ENCODE data around the gene PPFIA4.

DNA sequence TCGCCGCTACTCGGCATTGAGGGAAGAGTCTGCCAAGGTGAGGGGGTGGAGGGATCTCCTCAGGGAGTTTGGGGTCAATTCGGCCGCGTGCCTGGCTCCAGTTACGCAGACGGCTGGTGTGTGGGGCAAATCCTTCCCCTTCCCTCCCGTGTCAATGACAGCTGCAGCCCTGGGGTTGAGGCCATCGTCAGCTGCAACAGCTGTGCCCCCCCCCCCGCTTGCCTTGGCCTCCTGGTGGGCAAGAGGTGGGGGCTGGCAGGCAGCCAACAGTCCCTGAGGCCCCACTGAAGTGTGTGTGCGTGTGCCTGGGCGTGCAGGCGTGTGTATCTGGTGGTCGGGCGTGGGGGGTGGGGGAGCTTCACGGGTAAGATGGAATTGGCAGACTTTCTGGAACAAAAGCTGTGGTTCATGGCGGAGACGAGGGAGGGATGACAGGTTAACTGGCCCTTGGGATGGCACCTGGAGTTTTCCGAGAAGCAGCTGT lies 25.6 kb downstream of the PPFIA4 start:
- TF ChIP-seq FOXM1 (IDR thresholded peaks at IDR 0.05; ENCODE audit: low read depth) (no peak), RFX5 (IDR thresholded peaks at IDR 0.05; ENCODE audit: low read length) (no peak), RCOR1 (IDR thresholded peaks at IDR 0.05; ENCODE audit: low read length) (no peak), NFIC (IDR thresholded peaks at IDR 0.05; ENCODE audit: borderline replicate concordance) (no peak), POLR2AphosphoS5 (IDR thresholded peaks at IDR 0.05; ENCODE audit: low read depth, low read length) (no peak), FOXJ3 (CRISPR knock-in tag; IDR thresholded peaks at IDR 0.05) (no peak), TEAD4 (IDR thresholded peaks at IDR 0.05; ENCODE audit: borderline replicate concordance, insufficient read depth) (no peak)
- TF ChIP-seq, protein P1, sequence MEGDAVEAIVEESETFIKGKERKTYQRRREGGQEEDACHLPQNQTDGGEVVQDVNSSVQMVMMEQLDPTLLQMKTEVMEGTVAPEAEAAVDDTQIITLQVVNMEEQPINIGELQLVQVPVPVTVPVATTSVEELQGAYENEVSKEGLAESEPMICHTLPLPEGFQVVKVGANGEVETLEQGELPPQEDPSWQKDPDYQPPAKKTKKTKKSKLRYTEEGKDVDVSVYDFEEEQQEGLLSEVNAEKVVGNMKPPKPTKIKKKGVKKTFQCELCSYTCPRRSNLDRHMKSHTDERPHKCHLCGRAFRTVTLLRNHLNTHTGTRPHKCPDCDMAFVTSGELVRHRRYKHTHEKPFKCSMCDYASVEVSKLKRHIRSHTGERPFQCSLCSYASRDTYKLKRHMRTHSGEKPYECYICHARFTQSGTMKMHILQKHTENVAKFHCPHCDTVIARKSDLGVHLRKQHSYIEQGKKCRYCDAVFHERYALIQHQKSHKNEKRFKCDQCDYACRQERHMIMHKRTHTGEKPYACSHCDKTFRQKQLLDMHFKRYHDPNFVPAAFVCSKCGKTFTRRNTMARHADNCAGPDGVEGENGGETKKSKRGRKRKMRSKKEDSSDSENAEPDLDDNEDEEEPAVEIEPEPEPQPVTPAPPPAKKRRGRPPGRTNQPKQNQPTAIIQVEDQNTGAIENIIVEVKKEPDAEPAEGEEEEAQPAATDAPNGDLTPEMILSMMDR (IDR thresholded peaks at IDR 0.05), result no peak
- TF ChIP-seq, protein P2, sequence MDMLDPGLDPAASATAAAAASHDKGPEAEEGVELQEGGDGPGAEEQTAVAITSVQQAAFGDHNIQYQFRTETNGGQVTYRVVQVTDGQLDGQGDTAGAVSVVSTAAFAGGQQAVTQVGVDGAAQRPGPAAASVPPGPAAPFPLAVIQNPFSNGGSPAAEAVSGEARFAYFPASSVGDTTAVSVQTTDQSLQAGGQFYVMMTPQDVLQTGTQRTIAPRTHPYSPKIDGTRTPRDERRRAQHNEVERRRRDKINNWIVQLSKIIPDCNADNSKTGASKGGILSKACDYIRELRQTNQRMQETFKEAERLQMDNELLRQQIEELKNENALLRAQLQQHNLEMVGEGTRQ (IDR thresholded peaks at IDR 0.05; ENCODE audit: borderline replicate concordance, low read depth, low read length), result no peak
- TF ChIP-seq, protein P3, sequence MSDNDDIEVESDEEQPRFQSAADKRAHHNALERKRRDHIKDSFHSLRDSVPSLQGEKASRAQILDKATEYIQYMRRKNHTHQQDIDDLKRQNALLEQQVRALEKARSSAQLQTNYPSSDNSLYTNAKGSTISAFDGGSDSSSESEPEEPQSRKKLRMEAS (IDR thresholded peaks at IDR 0.05; ENCODE audit: low read depth), result no peak
